ENCODE results near the gene GASK1B. TPM values are rescaled to one million over a fixed set of nuclear protein-coding genes. Genes with fewer than 3 reads are reported as not detected.
A peak's percentile ranks its signal among the peaks of the same experiment; 100 is the strongest.

The GASK1B gene
- total RNA-seq, 1 donor from 2014 or later: 29.1 TPM

GRCh38 chr4:158139086-158139485, 33.7 kb downstream of the GASK1B start:
- Mint-ChIP-seq H3K27ac (peak overlapping the region; percentile 6), H3K36me3 (peaks cover 5% of the 10 kb centered on the region), H3K4me3 (no peak overlapping the region), H3K9me3 (peaks cover 5% of the 10 kb centered on the region), H3K27me3 (ENCODE audit: low read depth) (no peaks in the 10 kb centered on the region), H3K4me1 (peaks cover 9% of the 10 kb centered on the region)
- TF ChIP-seq CTCF (IDR thresholded peaks at IDR 0.05; ENCODE audit: unreplicated experiment): no peak
- no peak for DNase-seq (ENCODE audit: low spot score in 2 of 2, unreplicated experiment in 2 of 2)

- peaks cover 8% of the 10 kb centered on the region for H3K4me1 Mint-ChIP-seq
- H3K9me3 Mint-ChIP-seq: no peaks in the 10 kb centered on the region
- DNase-seq (ENCODE audit: low spot score in 2 of 2, unreplicated experiment in 2 of 2): no peak
- no peak for TF ChIP-seq CTCF (IDR thresholded peaks at IDR 0.05; ENCODE audit: unreplicated experiment)
- H3K36me3 Mint-ChIP-seq: peaks cover 12% of the 10 kb centered on the region
- H3K27me3 Mint-ChIP-seq (ENCODE audit: low read depth): no peaks in the 10 kb centered on the region
- no peak overlapping the region for H3K27ac Mint-ChIP-seq
- no peak overlapping the region for H3K4me3 Mint-ChIP-seq
Observed at GRCh38 chr4:158134222-158134621, 38.6 kb downstream of the GASK1B start.

GRCh38 chr4:158133551-158133950, 39.3 kb downstream of the GASK1B start:
- TF ChIP-seq CTCF (IDR thresholded peaks at IDR 0.05; ENCODE audit: unreplicated experiment): no peak
- no peak for DNase-seq (ENCODE audit: low spot score in 2 of 2, unreplicated experiment in 2 of 2)
- Mint-ChIP-seq H3K4me3 (no peak overlapping the region), H3K9me3 (no peaks in the 10 kb centered on the region), H3K27me3 (ENCODE audit: low read depth) (no peaks in the 10 kb centered on the region), H3K4me1 (peaks cover 3% of the 10 kb centered on the region), H3K36me3 (peaks cover 13% of the 10 kb centered on the region), H3K27ac (no peak overlapping the region)

- Mint-ChIP-seq H3K4me1 (peaks cover 3% of the 10 kb centered on the region), H3K27me3 (ENCODE audit: low read depth) (no peaks in the 10 kb centered on the region)
- DNase-seq (ENCODE audit: low spot score in 2 of 2, unreplicated experiment in 2 of 2): no peak
Observed at GRCh38 chr4:158131027-158131426, 41.8 kb downstream of the GASK1B start.

GRCh38 chr4:158130204-158130603, 42.6 kb downstream of the GASK1B start:
- no peak for DNase-seq (ENCODE audit: low spot score in 2 of 2, unreplicated experiment in 2 of 2)
- peaks cover 5% of the 10 kb centered on the region for H3K4me1 Mint-ChIP-seq
- no peak overlapping the region for H3K4me3 Mint-ChIP-seq
- H3K9me3 Mint-ChIP-seq: no peaks in the 10 kb centered on the region
- H3K27ac Mint-ChIP-seq: no peak overlapping the region
- TF ChIP-seq CTCF (IDR thresholded peaks at IDR 0.05; ENCODE audit: unreplicated experiment): no peak
- no peaks in the 10 kb centered on the region for H3K27me3 Mint-ChIP-seq (ENCODE audit: low read depth)
- peaks cover 21% of the 10 kb centered on the region for H3K36me3 Mint-ChIP-seq

More at GRCh38 chr4:158131027-158131426, 41.8 kb downstream of the GASK1B start:
- no peak overlapping the region for H3K4me3 Mint-ChIP-seq
- TF ChIP-seq CTCF (IDR thresholded peaks at IDR 0.05; ENCODE audit: unreplicated experiment): no peak
- no peak overlapping the region for H3K27ac Mint-ChIP-seq
- peaks cover 21% of the 10 kb centered on the region for H3K36me3 Mint-ChIP-seq
- H3K9me3 Mint-ChIP-seq: no peaks in the 10 kb centered on the region

- TF ChIP-seq CTCF (IDR thresholded peaks at IDR 0.05; ENCODE audit: unreplicated experiment): no peak
- no peak for DNase-seq (ENCODE audit: low spot score in 2 of 2, unreplicated experiment in 2 of 2)
- no peak overlapping the region for H3K4me3 Mint-ChIP-seq
- peaks cover 7% of the 10 kb centered on the region for H3K4me1 Mint-ChIP-seq
- H3K27me3 Mint-ChIP-seq (ENCODE audit: low read depth): no peaks in the 10 kb centered on the region
- no peak overlapping the region for H3K27ac Mint-ChIP-seq
- no peaks in the 10 kb centered on the region for H3K9me3 Mint-ChIP-seq
- peaks cover 21% of the 10 kb centered on the region for H3K36me3 Mint-ChIP-seq
Observed at GRCh38 chr4:158129694-158130093, 43.1 kb downstream of the GASK1B start.
